Uterus (tissue), 2 donors: ENCODE results near the gene NT5E.

Experiments
- CTCF ChIP-seq, 4 experiments: fragments of 200-600 bp in 2 of 4; fragments of 450-650 bp in 2 of 4; sonication (generic) in 2 of 4; IDR thresholded peaks; one replicate each; pipeline ENCODE4 v1.5.1; 2016 to 2019; ENCODE audit warnings: antibody characterized with exemption in 4 of 4, mild to moderate bottlenecking in 2 of 4, moderate library complexity in 1 of 4
- POLR2A ChIP-seq, 2 donors: fragments of 450-650 bp; IDR thresholded peaks; one replicate each; pipeline ENCODE4 v1.6.1; 2016; ENCODE audit warnings: antibody characterized with exemption in 2 of 2, mild to moderate bottlenecking in 1 of 2, moderate library complexity in 1 of 2

GRCh38 chr6:85408039-85408438 is 41.8 kb upstream of the NT5E start:
- no peak for TF ChIP-seq CTCF (IDR thresholded peaks at IDR 0.05)
- TF ChIP-seq POLR2A (IDR thresholded peaks at IDR 0.05), result no peak
